Measurements from ENCODE around the gene EMC9. TPM values are rescaled to one million over a fixed set of nuclear protein-coding genes. Genes with fewer than 3 reads are reported as not detected.

EMC9 gene
- total and polyA plus RNA-seq, 4 donors, result 4.6 to 29.4 (median 20.0) TPM

DNA sequence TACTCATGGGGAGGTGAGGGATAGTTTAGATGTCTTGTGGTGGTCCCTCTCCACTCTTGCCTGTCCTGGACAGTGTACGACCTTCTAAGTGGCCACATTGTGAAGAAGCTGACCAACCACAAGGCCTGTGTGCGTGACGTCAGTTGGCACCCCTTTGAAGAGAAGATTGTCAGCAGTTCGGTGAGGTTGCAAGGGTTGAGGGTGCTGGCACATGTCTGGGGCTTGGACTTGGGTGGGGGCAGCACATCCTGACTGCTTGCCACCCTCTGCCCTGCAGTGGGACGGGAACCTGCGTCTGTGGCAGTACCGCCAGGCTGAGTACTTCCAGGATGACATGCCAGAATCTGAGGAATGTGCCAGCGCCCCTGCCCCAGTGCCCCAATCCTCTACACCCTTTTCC, 18.5 kb downstream of the EMC9 start:
- ATAC-seq (ENCODE audit: insufficient read depth, low FRiP score) (no peak), DNase-seq (no peak)
- TF ChIP-seq, protein P1, sequence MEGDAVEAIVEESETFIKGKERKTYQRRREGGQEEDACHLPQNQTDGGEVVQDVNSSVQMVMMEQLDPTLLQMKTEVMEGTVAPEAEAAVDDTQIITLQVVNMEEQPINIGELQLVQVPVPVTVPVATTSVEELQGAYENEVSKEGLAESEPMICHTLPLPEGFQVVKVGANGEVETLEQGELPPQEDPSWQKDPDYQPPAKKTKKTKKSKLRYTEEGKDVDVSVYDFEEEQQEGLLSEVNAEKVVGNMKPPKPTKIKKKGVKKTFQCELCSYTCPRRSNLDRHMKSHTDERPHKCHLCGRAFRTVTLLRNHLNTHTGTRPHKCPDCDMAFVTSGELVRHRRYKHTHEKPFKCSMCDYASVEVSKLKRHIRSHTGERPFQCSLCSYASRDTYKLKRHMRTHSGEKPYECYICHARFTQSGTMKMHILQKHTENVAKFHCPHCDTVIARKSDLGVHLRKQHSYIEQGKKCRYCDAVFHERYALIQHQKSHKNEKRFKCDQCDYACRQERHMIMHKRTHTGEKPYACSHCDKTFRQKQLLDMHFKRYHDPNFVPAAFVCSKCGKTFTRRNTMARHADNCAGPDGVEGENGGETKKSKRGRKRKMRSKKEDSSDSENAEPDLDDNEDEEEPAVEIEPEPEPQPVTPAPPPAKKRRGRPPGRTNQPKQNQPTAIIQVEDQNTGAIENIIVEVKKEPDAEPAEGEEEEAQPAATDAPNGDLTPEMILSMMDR (IDR thresholded peaks at IDR 0.05; ENCODE audit: control extremely low read depth, extremely low read depth), result no peak
- Histone ChIP-seq H3K4me1 (ENCODE audit: control insufficient read depth in 5 of 5, insufficient read depth in 5 of 5, low read length in 5 of 5) (no peaks in the 10 kb centered on the region), H3K36me3 (ENCODE audit: control insufficient read depth in 4 of 4, insufficient read depth in 4 of 4, low read length in 4 of 4) (peaks cover 24 to 51% (median 28%) of the 10 kb centered on the region in 4 donors), H3K27me3 (ENCODE audit: control insufficient read depth in 3 of 3, insufficient read depth in 3 of 3, low read length in 2 of 3) (no peaks in the 10 kb centered on the region), H3K27ac (ENCODE audit: low read depth in 1 of 2, low read length in 1 of 2) (no peak overlapping the region), H3K9ac (ENCODE audit: insufficient read depth in 1 of 2, low read length in 2 of 2) (no peak overlapping the region), H3K9me3 (ENCODE audit: control insufficient read depth in 4 of 4, insufficient read depth in 3 of 4, low read length in 3 of 4) (no peaks in the 10 kb centered on the region), H3K4me3 (no peak overlapping the region)
- WGBS, 2 donors, result 90% methylated on average over 8 of the region's 8 CpGs

DNA sequence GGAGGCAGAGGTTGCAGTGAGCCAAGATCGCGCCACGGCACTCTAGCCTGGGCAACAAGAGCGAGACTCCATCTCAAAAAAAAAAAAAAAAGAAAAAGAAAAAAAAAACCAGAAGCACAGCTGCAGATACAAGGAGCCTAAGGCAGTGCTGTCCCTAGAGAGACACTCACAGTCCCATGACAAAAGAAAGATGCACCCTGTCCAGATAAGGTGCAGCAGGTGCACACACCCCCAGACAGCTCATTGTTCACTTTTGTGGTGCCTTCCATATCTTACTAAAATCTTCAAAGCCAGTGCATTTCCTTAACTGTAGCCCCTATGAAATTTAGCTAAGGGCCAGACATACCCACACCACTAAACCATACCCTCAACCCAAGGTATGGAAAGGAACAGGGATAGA, 19.0 kb downstream of the EMC9 start:
- Histone ChIP-seq H3K4me1 (ENCODE audit: control insufficient read depth in 5 of 5, insufficient read depth in 5 of 5, low read length in 5 of 5) (no peaks in the 10 kb centered on the region), H3K36me3 (ENCODE audit: control insufficient read depth in 4 of 4, insufficient read depth in 4 of 4, low read length in 4 of 4) (peaks cover 26 to 52% (median 30%) of the 10 kb centered on the region in 4 donors), H3K4me3 (no peak overlapping the region), H3K9me3 (ENCODE audit: control insufficient read depth in 4 of 4, insufficient read depth in 3 of 4, low read length in 3 of 4) (no peaks in the 10 kb centered on the region), H3K9ac (ENCODE audit: insufficient read depth in 1 of 2, low read length in 2 of 2) (no peak overlapping the region), H3K27ac (ENCODE audit: low read depth in 1 of 2, low read length in 1 of 2) (no peak overlapping the region), H3K27me3 (ENCODE audit: control insufficient read depth in 3 of 3, insufficient read depth in 3 of 3, low read length in 2 of 3) (no peaks in the 10 kb centered on the region)
- 97 to 98% methylated on average over 4 of the region's 4 CpGs for WGBS, 2 donors
- no peak for DNase-seq
- TF ChIP-seq, protein P1 (IDR thresholded peaks at IDR 0.05; ENCODE audit: control extremely low read depth, extremely low read depth), result no peak
- ATAC-seq (ENCODE audit: insufficient read depth, low FRiP score), result no peak

DNA sequence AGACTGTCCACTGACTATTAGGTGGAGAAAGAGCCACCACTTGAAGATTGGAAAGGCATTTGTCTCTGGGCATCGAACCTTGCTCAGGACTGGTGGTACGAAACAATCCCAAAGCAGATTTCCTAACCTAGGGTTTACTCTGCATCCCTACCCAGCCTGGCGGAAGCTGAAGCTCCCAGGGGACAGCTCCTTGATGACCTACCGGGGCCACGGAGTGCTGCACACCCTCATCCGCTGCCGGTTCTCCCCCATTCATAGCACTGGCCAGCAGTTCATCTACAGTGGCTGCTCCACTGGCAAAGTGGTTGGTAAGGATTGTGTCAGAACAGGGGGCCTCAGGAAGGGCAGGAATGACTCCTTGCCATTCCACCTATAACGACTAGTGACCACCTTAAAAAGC, 20.2 kb downstream of the EMC9 start:
- TF ChIP-seq, protein P1 (IDR thresholded peaks at IDR 0.05; ENCODE audit: control extremely low read depth, extremely low read depth), result no peak

DNA sequence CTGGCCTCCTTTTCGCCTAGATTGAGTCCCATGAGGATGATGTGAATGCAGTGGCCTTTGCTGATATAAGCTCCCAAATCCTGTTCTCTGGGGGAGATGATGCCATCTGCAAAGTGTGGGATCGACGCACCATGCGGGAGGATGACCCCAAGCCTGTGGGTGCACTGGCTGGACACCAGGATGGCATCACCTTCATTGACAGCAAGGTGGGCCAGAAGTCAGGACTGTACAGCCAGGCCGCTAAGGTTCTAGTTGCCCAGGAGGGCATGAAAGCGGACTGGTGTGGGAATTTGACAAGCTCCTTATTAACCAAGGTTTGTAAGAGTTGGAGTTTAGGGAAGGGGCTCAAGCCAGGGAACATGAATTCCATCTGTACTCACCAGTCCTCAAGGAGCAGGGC, 21.7 kb downstream of the EMC9 start:
- DNase-seq (no peak), ATAC-seq (ENCODE audit: insufficient read depth, low FRiP score) (no peak)
- H3K9me3 ChIP-seq (ENCODE audit: control insufficient read depth in 4 of 4, insufficient read depth in 3 of 4, low read length in 3 of 4), result no peaks in the 10 kb centered on the region
- no peak overlapping the region for H3K4me3 ChIP-seq
- H3K27ac ChIP-seq (ENCODE audit: low read depth in 1 of 2, low read length in 1 of 2), result no peak overlapping the region
- peaks cover 0 to 14% (median 7%) of the 10 kb centered on the region in 5 donors for H3K4me1 ChIP-seq (ENCODE audit: control insufficient read depth in 5 of 5, insufficient read depth in 5 of 5, low read length in 5 of 5)
- H3K36me3 ChIP-seq (ENCODE audit: control insufficient read depth in 4 of 4, insufficient read depth in 4 of 4, low read length in 4 of 4), result peaks cover 26 to 56% (median 31%) of the 10 kb centered on the region in 4 donors
- WGBS, 2 donors, result 98% methylated on average over 6 of the region's 6 CpGs
- TF ChIP-seq, protein P1 (IDR thresholded peaks at IDR 0.05; ENCODE audit: control extremely low read depth, extremely low read depth), result no peak
- no peaks in the 10 kb centered on the region for H3K27me3 ChIP-seq (ENCODE audit: control insufficient read depth in 3 of 3, insufficient read depth in 3 of 3, low read length in 2 of 3)
- H3K9ac ChIP-seq (ENCODE audit: insufficient read depth in 1 of 2, low read length in 2 of 2), result no peak overlapping the region

More for the DNA sequence above, 20.2 kb downstream of the EMC9 start:
- ATAC-seq (ENCODE audit: insufficient read depth, low FRiP score), result no peak
- Histone ChIP-seq H3K27ac (ENCODE audit: low read depth in 1 of 2, low read length in 1 of 2) (no peak overlapping the region), H3K4me1 (ENCODE audit: control insufficient read depth in 5 of 5, insufficient read depth in 5 of 5, low read length in 5 of 5) (peaks cover 0 to 5% (median 2%) of the 10 kb centered on the region in 5 donors), H3K27me3 (ENCODE audit: control insufficient read depth in 3 of 3, insufficient read depth in 3 of 3, low read length in 2 of 3) (no peaks in the 10 kb centered on the region), H3K9me3 (ENCODE audit: control insufficient read depth in 4 of 4, insufficient read depth in 3 of 4, low read length in 3 of 4) (no peaks in the 10 kb centered on the region), H3K9ac (ENCODE audit: insufficient read depth in 1 of 2, low read length in 2 of 2) (no peak overlapping the region), H3K36me3 (ENCODE audit: control insufficient read depth in 4 of 4, insufficient read depth in 4 of 4, low read length in 4 of 4) (peaks cover 26 to 56% (median 31%) of the 10 kb centered on the region in 4 donors), H3K4me3 (no peak overlapping the region)
- DNase-seq, result no peak
- WGBS, 2 donors, result 96 to 97% methylated on average over 8 of the region's 8 CpGs
